K562 (cell line): Measurements from ENCODE around the gene CLIC1. TPM values are rescaled to one million over a fixed set of nuclear protein-coding genes. Genes with fewer than 3 reads are reported as not detected.

Source experiments
- ARID2 ChIP-seq: fragments of 450-650 bp; IDR thresholded peaks from 2 replicates; pipeline ENCODE4 v1.6.1; 2017; ENCODE audit warnings: antibody characterized with exemption, mild to moderate bottlenecking
- ETV6 ChIP-seq, 3 experiments: fragments of 150-350 bp in 1 of 3; sonication (generic) in 1 of 3; formaldehyde crosslinking in 1 of 3; IDR thresholded peaks; 2 replicates each; pipeline versions ENCODE4 v1.6.1 to v1.8.0; 2014 to 2022; ENCODE audit warnings: borderline replicate concordance in 2 of 3, low read depth in 2 of 3, antibody characterized with exemption in 1 of 3, low read length in 1 of 3, mild to moderate bottlenecking in 1 of 3, missing genetic modification reagents in 1 of 3
- FOXJ2 ChIP-seq: fragments of 200-800 bp; sonication (Bioruptor generic); IDR thresholded peaks from 2 replicates; pipeline ENCODE4 v1.6.1; 2016; ENCODE audit warnings: missing genetic modification characterization, missing compliant biosample characterization
- HNRNPK ChIP-seq: fragments of 200-400 bp; formaldehyde crosslinking; IDR thresholded peaks from one replicate; pipeline ENCODE4 v1.6.1; 2018; ENCODE audit warnings: mild to moderate bottlenecking, low read depth, low read length; ENCODE audit not compliant: poor library complexity, severe bottlenecking
- MYBL2 ChIP-seq, 2 experiments: fragments of 450-650 bp in 1 of 2; sonication (generic) in 1 of 2; formaldehyde crosslinking in 1 of 2; IDR thresholded peaks; 2 replicates each; pipeline versions ENCODE4 v1.6.1 to v1.8.1; 2017 to 2022; ENCODE audit warnings: borderline replicate concordance in 1 of 2, inconsistent platforms in 1 of 2, low read depth in 1 of 2, mild to moderate bottlenecking in 1 of 2, missing genetic modification reagents in 1 of 2, moderate library complexity in 1 of 2
- SLC30A9 ChIP-seq: fragments of 250-450 bp; sonication (Bioruptor Pico); IDR thresholded peaks from 2 replicates; pipeline ENCODE4 v1.8.0; 2022; ENCODE audit warnings: mild to moderate bottlenecking, moderate library complexity
- ZNF263 ChIP-seq: sonication (generic); formaldehyde crosslinking; IDR thresholded peaks from 2 replicates; pipeline ENCODE4 v1.8.0; 2022; ENCODE audit warnings: mild to moderate bottlenecking, missing genetic modification reagents, borderline replicate concordance
- polyA plus RNA-seq, 8 experiments: library from polyadenylated mRNA; depleted of rRNA in 4 of 8; stranded (reverse) in 5 of 8; unstranded in 3 of 8; fragments of >200 nt; fragmentation: Nextera tagmentation in 2 of 8; fragmentation: Illumina TruSeq in 1 of 8; extraction: Ambion mirVana in 2 of 8; extraction: Trizol in 1 of 8; gene quantifications; 2 replicates each; pipeline versions ENCODE4 v1.2.1 to v1.2.3, GENCODE V29; 2011 to 2014; ENCODE audit warnings: inconsistent platforms in 1 of 8, missing spikeins in 1 of 8
- total RNA-seq, 7 experiments: library from RNA; depleted of rRNA in 6 of 7; stranded (reverse); fragments of >200 nt in 6 of 7; fragmentation: Illumina TruSeq in 2 of 7; extraction: Trizol in 2 of 7; gene quantifications; 2 replicates each; pipeline versions ENCODE4 v1.2.1 to v1.2.3, GENCODE V29; 2011 to 2021; ENCODE audit warnings: low replicate concordance in 1 of 7
- TF ChIP-seq, protein P1 (sequence below): sonication (generic); formaldehyde crosslinking; IDR thresholded peaks from 2 replicates; pipeline ENCODE4 v1.8.0; 2022; ENCODE audit warnings: missing genetic modification reagents, mild to moderate bottlenecking, borderline replicate concordance
- TF ChIP-seq, protein P2 (sequence below): sonication (generic); formaldehyde crosslinking; IDR thresholded peaks from 2 replicates; pipeline ENCODE4 v1.8.0; 2022; ENCODE audit warnings: mild to moderate bottlenecking, missing genetic modification reagents
- TF ChIP-seq, protein P3 (sequence below): sonication (generic); formaldehyde crosslinking; IDR thresholded peaks from 2 replicates; pipeline ENCODE4 v1.8.1; 2023; ENCODE audit warnings: mild to moderate bottlenecking, missing genetic modification reagents
- TF ChIP-seq, protein P4 (sequence below): fragments of 250-450 bp; sonication (Bioruptor Pico); IDR thresholded peaks from 2 replicates; pipeline ENCODE4 v1.4.0; 2020; ENCODE audit warnings: borderline replicate concordance
- TF ChIP-seq, protein P5 (sequence below): sonication (generic); formaldehyde crosslinking; IDR thresholded peaks from 2 replicates; pipeline ENCODE4 v1.8.0; 2022; ENCODE audit warnings: missing genetic modification reagents, mild to moderate bottlenecking, borderline replicate concordance
- TF ChIP-seq, protein P6 (sequence below): fragments of 250-450 bp; sonication (Bioruptor Pico); IDR thresholded peaks from 2 replicates; pipeline ENCODE4 v1.9.0; 2021; ENCODE audit warnings: mild to moderate bottlenecking
- TF ChIP-seq, protein P7 (sequence below): sonication (generic); formaldehyde crosslinking; IDR thresholded peaks from 2 replicates; pipeline ENCODE4 v1.8.0; 2022; ENCODE audit warnings: mild to moderate bottlenecking, low read depth, missing genetic modification reagents

CLIC1 gene
- total and polyA plus RNA-seq, 9 of the 15 experiments (the other 6 are each of a cell fraction or from before 2014, with no cell fraction given): 1,267 to 2,419 (median 1,808) TPM

DNA sequence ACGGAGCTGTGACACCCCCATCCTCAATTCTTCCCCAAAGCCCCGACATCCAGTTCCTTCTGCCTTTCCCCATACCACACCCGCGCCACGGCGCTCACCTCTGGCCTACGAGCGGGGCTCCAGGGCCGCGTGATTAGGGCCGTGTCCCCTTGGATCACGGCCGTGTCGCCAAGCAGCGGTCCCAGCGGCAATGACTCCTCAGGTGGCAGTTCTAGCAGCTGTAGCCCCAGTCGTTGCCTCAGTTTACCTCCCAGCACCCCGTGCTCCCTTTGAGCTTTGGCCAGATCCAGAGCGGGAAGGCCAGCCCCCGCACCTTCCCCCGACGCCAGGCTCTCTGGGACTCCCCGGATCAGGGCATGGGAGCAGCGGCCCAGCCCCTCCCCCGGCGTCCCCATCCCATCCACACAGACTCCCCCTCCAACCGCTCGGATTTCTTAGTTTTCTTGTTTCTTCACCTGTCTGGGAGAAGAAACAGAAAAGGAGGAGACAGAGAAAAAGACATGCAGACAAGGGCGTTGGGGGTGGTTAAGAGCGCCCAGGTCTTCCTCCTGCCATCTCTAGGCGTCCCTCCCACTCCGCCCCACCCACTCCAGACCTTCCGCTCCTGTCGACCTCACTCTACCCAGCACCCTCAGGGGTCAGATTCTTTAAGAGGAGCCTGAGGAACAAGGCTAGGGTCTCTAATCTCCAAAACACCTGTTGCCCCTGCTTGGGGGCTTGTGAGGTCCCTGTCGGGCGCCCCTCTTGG is 7.4 kb downstream of the CLIC1 start, which contains the start of gene DDAH2 (continued):
- TF ChIP-seq, protein P1, sequence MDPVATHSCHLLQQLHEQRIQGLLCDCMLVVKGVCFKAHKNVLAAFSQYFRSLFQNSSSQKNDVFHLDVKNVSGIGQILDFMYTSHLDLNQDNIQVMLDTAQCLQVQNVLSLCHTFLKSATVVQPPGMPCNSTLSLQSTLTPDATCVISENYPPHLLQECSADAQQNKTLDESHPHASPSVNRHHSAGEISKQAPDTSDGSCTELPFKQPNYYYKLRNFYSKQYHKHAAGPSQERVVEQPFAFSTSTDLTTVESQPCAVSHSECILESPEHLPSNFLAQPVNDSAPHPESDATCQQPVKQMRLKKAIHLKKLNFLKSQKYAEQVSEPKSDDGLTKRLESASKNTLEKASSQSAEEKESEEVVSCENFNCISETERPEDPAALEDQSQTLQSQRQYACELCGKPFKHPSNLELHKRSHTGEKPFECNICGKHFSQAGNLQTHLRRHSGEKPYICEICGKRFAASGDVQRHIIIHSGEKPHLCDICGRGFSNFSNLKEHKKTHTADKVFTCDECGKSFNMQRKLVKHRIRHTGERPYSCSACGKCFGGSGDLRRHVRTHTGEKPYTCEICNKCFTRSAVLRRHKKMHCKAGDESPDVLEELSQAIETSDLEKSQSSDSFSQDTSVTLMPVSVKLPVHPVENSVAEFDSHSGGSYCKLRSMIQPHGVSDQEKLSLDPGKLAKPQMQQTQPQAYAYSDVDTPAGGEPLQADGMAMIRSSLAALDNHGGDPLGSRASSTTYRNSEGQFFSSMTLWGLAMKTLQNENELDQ (CRISPR knock-in tag): no peak
- no peak for TF ChIP-seq FOXJ2
- no peak for TF ChIP-seq ARID2
- no peak for TF ChIP-seq ETV6 (IDR thresholded peaks at IDR 0.05; ENCODE audit: borderline replicate concordance in 1 of 2, low read depth in 2 of 2, low read length in 1 of 2)
- TF ChIP-seq ETV6 (CRISPR knock-in tag; IDR thresholded peaks at IDR 0.05; ENCODE audit: borderline replicate concordance): no peak
- TF ChIP-seq, protein P2, sequence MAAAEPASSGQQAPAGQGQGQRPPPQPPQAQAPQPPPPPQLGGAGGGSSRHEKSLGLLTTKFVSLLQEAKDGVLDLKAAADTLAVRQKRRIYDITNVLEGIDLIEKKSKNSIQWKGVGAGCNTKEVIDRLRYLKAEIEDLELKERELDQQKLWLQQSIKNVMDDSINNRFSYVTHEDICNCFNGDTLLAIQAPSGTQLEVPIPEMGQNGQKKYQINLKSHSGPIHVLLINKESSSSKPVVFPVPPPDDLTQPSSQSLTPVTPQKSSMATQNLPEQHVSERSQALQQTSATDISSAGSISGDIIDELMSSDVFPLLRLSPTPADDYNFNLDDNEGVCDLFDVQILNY: no peak; the same call in 1 of the 2 replicates
- TF ChIP-seq MYBL2 (IDR thresholded peaks at IDR 0.05; ENCODE audit: low read depth): no peak
- TF ChIP-seq MYBL2 (CRISPR knock-in tag; IDR thresholded peaks at IDR 0.05; ENCODE audit: borderline replicate concordance): no peak
- TF ChIP-seq ZNF263 (CRISPR knock-in tag): no peak; the same call in 1 of the 2 replicates
- TF ChIP-seq SLC30A9 (CRISPR knock-in tag): peak; percentile 8; the same call in 1 of the 2 replicates
- TF ChIP-seq, protein P3, sequence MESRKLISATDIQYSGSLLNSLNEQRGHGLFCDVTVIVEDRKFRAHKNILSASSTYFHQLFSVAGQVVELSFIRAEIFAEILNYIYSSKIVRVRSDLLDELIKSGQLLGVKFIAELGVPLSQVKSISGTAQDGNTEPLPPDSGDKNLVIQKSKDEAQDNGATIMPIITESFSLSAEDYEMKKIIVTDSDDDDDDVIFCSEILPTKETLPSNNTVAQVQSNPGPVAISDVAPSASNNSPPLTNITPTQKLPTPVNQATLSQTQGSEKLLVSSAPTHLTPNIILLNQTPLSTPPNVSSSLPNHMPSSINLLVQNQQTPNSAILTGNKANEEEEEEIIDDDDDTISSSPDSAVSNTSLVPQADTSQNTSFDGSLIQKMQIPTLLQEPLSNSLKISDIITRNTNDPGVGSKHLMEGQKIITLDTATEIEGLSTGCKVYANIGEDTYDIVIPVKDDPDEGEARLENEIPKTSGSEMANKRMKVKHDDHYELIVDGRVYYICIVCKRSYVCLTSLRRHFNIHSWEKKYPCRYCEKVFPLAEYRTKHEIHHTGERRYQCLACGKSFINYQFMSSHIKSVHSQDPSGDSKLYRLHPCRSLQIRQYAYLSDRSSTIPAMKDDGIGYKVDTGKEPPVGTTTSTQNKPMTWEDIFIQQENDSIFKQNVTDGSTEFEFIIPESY (CRISPR knock-in tag): peak; percentile 96
- TF ChIP-seq, protein P4, sequence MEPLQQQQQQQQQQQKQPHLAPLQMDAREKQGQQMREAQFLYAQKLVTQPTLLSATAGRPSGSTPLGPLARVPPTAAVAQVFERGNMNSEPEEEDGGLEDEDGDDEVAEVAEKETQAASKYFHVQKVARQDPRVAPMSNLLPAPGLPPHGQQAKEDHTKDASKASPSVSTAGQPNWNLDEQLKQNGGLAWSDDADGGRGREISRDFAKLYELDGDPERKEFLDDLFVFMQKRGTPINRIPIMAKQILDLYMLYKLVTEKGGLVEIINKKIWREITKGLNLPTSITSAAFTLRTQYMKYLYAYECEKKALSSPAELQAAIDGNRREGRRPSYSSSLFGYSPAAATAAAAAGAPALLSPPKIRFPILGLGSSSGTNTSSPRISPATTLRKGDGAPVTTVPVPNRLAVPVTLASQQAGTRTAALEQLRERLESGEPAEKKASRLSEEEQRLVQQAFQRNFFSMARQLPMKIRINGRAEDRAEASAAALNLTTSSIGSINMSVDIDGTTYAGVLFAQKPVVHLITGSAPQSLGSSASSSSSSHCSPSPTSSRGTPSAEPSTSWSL (CRISPR knock-in tag): 0 out of 2 replicates have a peak, but pooled peaks have one; percentile 59
- TF ChIP-seq, protein P5, sequence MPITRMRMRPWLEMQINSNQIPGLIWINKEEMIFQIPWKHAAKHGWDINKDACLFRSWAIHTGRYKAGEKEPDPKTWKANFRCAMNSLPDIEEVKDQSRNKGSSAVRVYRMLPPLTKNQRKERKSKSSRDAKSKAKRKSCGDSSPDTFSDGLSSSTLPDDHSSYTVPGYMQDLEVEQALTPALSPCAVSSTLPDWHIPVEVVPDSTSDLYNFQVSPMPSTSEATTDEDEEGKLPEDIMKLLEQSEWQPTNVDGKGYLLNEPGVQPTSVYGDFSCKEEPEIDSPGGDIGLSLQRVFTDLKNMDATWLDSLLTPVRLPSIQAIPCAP: peak; percentile 28; the same call in 1 of the 2 replicates
- no peak for TF ChIP-seq HNRNPK
- TF ChIP-seq, protein P6, sequence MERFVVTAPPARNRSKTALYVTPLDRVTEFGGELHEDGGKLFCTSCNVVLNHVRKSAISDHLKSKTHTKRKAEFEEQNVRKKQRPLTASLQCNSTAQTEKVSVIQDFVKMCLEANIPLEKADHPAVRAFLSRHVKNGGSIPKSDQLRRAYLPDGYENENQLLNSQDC (CRISPR knock-in tag): no peak
- TF ChIP-seq, protein P7, sequence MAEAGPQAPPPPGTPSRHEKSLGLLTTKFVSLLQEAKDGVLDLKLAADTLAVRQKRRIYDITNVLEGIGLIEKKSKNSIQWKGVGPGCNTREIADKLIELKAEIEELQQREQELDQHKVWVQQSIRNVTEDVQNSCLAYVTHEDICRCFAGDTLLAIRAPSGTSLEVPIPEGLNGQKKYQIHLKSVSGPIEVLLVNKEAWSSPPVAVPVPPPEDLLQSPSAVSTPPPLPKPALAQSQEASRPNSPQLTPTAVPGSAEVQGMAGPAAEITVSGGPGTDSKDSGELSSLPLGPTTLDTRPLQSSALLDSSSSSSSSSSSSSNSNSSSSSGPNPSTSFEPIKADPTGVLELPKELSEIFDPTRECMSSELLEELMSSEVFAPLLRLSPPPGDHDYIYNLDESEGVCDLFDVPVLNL: no peak
